Measurements from ENCODE around the gene SLC2A4.
A peak's percentile ranks its signal among the peaks of the same experiment; 100 is the strongest.

The SLC2A4 gene

GRCh38 chr17:7248796-7249195 is 32.7 kb upstream of the SLC2A4 start:
- no peak for DNase-seq

DNA sequence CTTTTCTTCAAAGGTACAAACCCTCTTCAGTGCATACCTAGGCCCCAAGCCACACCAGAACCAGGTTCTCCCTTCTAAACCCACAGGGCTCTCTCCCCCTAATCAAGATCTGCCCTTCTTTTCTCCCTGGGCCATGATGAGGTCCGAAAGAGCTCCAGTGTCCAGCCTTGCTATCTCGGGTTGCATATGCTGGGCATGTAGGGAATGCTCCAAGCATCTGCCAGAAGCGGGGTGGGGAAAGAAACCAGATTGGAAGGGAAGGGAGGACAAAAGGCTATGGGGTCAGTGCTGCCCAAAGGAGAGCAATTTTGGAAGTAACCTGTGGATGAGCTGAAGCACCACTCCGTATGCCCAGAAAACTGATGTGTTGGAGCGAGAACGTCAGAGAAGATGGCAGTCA is 32.3 kb upstream of the SLC2A4 start:
- DNase-seq: no peak

- DNase-seq: no peak
These were observed 31.7 kb upstream of the SLC2A4 start for GRCh38 chr17:7249830-7250229.

DNA sequence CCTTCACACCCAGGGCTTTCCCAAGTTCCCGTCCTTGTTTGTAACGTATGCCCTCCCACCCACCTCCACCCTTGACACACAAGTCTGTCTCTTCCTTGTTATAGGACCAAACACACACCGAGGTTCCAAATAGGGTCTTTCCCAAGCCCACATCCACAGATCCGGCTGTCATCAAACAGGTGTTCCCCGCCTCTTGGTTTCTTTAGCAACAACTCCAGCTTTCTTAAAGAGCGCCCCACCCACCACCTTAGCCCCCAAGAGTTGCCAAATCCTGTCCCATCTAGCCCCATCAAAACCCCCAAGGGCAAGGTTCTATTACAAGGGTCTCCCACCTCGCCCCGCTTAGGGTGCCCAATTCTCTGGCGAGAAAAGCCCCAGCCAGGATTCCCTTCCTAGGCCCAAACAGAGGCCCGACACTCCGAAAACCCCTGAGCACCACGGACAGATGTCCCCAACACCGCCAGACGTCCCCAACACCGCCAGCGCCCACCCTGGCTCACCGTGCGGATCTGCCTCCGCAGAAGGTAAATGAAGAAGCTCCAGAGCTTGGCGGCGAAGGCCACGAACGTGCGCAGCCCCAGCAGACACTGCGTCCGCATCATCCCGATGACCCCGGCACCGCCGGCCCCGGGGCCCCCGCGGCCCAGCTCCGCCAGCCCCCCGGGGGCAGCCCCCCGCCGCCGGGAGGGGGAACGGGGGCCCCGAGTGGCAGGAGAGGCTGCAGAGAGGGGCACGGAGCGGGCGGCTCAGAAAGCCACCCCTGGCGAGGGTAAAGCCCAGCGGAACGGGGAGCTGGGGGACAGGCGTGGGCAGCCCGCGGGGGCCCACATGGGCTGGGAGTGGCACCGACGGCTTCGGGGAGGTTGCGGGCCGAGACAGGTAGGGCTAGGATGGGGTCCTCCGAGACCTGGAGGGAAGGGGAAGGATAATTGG is 30.6 kb upstream of the SLC2A4 start:
- no peak for DNase-seq

GRCh38 chr17:7251661-7252175 is 29.8 kb upstream of the SLC2A4 start, which contains the start of gene CTDNEP1:
Gene CTDNEP1, minus strand, starts transcription at chr17:7251734. Its CDS starts 438 bp downstream, at chr17:7251296.
- peak; percentile 95 for DNase-seq

GRCh38 chr17:7252176-7253043 is 29.1 kb upstream of the SLC2A4 start, which contains the start of gene ELP5:
Gene ELP5, plus strand, starts transcription at chr17:7252215. Its CDS starts 336 bp downstream, at chr17:7252551.
- DNase-seq: peak; percentile 89 to 92

GRCh38 chr17:7253082-7253481 is 28.4 kb upstream of the SLC2A4 start:
- DNase-seq: no peak

GRCh38 chr17:7254511-7254910 is 27.0 kb upstream of the SLC2A4 start:
- no peak for DNase-seq

GRCh38 chr17:7256766-7257456 is 24.6 kb upstream of the SLC2A4 start:
- no peak for DNase-seq

DNA sequence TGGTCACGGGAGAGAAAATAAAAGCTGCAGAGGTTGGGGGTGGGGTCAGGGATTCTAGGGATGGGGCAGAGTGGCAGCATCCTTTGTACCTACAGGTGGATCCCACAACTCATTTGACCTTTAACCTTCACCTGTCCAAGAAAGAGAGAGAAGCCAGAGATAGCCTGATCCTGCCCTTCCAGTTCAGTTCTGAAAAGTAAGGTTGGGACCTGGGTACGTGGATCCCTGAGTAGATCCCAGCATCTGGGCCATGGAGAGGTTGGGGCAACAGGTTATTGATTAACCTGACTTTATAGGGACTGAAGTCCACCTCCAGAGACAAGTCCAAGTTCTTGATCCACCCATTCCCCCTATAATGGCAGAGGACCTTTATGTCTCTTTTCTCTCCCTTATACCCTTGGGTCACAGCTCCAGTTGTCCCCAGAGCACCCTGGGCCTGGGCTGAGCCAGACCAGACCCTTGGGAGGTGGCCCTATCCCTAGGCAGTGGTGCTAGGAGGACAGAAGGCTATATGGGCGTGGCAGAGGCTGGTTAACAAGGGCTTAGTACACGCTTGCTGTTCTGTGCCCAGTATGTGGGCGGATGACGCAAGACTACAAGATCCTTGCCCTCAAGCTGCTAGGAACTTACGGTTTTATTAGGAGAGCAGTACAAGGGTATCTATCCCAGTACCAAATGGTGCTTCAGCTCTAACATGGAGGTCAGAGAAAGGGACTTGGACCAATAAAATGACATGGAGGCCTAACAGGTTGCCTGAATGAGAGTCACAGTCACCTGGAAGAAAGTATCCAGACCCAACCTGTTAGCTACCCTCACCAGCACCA is 22.6 kb upstream of the SLC2A4 start:
- no peak for DNase-seq

- no peak for DNase-seq
These were observed 22.0 kb upstream of the SLC2A4 start for GRCh38 chr17:7259555-7259889.

DNA sequence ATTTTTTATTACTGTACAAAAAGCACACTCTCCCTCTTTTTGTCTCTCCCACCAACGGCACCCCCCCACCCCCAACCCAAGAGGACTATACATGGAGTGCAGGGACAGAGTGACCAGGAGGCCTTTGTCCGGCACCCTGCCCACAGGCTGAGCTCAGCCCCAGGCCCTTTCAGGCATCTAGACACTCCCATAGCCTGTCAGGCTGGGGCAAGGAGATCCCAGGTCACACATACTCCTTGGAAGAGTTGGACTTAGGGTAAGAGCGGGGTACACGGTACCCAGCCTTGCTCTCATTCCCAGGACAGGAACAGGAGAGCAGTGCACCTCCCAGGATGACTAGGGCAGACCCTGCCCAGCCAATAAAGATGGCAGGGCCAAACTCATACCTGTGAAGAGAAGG is 21.4 kb upstream of the SLC2A4 start:
- no peak for DNase-seq

DNA sequence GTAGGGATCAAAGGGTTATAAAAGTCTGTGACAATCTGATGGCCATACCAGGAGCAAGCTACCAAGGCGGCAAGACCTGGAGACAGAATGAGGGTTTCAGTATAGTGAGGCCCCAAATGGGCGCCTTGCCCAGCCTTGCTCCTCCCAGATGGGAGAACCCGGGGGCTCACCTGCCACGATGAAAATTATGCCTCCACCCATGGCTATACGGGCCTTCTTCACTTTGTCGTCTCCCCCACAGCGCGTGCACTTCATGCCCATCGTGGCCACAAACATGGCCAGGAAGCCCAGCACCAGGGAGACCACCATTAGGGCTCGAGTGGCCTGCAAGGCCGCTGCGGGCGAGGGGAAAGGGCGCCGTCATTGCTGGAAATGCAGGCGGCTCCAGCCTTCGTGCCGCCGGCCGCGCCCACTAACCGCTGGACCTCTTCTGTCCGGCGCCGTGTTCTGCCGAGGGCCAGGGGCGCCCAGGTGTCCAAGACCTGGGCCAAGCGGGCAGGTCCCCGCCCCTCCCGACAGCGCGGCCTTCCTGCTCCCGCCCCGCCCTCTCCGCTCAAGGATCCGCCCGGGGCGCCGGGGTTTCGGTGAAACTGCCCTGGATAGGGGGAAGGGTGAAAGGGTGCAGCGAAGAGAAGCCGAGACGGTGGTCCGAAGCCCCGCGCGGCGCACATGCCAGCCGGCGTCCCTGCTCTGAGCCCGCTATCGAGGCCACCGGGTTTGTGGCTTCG is 20.7 kb upstream of the SLC2A4 start:
- peak in 1 of 2 experiments; percentile 61 for DNase-seq

DNA sequence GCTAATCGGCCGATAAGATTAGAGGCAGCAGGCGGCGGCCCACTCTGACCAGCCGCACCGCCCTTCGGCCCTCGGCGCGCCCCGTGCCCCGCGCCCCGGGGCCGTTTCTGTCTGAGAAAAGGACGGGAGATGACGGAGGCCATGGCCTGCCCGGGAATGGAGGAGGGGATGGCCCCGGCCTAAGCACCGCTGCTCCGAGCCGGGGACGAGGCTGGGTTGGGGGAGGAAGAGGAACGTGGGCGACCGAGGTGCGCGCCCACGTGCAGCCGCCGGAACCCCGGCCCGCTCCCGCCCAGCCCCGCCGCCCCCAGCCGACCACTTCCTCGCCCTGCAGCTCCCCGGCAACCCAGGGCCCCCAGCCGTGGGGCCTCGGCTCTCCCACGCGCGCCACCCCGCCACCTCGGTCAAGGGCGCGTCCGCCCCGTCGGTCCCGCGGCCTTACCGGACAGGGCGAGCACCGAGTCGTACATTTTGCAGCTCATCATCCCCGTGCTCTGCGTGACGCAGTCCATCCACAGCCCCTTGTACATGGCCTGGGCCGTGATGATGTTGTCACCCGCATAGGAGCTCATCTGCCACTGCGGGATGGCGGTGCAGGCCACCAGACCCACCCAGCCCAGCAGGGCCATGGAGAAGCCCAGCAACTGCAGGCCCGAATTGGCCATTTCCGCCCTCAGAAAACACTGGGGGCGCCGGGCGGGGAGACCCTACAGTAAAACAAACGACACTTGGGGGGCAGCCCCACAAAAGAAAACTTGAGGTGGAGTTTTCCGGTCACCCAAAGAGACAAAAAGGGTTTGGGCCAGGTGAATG is 19.9 kb upstream of the SLC2A4 start:
- DNase-seq: peak in 1 of 2 experiments; percentile 38

DNA sequence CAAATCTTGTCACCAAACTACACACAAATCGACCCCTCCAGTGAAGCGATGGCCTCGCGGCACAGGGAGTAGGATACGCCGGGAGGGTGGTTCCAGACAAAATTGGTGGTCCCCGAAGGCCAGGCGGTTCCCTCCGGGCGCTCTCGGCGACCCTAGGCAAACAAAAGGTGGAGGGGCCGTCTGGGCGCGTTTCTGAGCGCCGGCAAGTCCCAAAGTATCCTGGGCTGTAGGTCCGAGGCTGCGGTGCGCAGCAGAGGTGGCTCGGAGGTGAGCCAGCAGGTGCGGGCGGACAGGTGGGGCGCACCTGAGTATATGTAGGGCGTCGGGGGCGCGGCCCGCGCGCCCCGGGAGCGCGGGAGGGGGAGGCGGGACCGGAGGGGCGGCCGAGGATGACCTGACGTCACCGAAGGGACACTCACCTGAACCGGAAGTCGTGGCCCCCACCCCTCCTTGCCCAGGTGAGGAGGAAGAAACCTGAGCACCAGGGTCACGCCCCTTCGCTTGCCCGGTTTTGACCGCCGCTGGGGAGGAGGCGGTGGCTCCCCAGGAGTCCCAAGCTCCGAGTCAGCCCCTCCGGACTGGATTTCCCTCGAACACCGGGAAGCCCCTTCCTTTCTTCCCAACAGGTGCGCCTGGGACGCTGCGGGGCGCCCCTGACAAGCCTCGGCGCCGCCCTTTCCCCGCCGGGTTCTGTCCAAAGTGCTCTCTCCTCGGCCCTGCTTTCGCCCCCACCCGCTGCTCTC is 19.2 kb upstream of the SLC2A4 start, which contains the start of gene CLDN7:
Gene CLDN7 (minus strand): TSS at position 287 of the 743 bp plus-strand sequence. CDS start 435 bp downstream, outside the sequence.
- peak; percentile 65 to 91 for DNase-seq

- DNase-seq: peak; percentile 34 to 70
These were observed 18.4 kb upstream of the SLC2A4 start for GRCh38 chr17:7262935-7263800.

- no peak for DNase-seq
These were observed 17.8 kb upstream of the SLC2A4 start for GRCh38 chr17:7263801-7264078.

DNA sequence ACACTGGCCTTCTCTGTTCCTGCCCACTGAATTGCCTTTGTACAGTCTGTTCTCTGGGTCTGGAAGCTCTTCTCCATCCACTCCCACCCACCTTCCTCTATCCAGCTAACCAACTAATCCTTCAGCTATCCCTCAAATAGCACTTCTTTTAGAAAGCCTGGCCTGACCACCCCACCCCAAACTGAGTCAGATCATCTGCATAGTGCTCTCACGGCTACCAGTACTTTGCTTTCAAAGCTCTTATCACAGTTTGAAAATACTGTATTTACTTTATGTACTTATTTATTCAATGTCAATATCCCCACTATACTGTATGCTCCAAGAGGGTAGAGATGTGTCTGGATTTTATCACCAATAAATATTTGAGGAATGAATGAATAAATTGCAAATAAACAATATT is 14.7 kb upstream of the SLC2A4 start:
- DNase-seq: no peak

GRCh38 chr17:7279448-7279847 is 2.1 kb upstream of the SLC2A4 start:
- no peak for DNase-seq

Data from NCI-H526 (cell line).